Measurements from ENCODE around the gene ATP9A.
A peak's percentile ranks its signal among the peaks of the same experiment; 100 is the strongest.
"Not testable (repeated sequence)": the region's sequence is repeated elsewhere in the genome, so short reads cannot be mapped to it uniquely, and the experiment has no call there.

ATP9A gene

GRCh38 chr20:51687108-51687507 lies 81.1 kb downstream of the ATP9A start:
- no peak for DNase-seq

GRCh38 chr20:51685494-51685893 lies 82.7 kb downstream of the ATP9A start:
- not testable (repeated sequence) for DNase-seq

DNA sequence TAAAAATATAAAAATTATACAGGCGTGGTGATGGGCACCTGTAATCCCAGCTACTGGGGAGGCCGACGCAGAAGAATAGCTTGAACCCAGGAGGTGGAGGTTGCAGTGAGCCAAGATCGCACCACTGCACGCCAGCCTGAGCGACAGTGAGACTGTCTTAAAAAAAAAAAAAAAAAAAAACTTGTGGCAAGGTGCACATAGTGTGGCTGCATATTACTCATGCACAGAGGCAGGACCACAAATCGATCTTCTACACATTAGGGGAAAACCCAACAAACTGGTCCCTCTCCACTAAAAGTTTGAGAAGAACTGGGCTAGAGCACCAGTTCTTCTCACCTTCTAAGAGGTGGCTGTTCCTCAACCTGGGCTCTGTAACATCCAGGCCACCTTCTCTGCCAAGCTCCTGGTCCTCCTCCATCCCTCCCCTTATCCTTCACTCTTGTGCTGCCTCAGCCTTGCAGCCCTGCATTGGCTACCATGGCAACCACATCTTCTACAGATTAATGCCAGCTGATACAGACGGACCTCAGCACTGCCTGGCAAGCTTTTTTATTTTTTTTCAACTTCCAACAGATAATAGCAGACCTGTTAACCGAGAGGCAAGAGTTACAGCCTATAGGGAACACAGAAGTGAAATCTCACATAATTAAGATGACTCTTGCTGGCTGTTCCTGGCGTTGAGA lies 88.0 kb downstream of the ATP9A start:
- no peak for DNase-seq

DNA sequence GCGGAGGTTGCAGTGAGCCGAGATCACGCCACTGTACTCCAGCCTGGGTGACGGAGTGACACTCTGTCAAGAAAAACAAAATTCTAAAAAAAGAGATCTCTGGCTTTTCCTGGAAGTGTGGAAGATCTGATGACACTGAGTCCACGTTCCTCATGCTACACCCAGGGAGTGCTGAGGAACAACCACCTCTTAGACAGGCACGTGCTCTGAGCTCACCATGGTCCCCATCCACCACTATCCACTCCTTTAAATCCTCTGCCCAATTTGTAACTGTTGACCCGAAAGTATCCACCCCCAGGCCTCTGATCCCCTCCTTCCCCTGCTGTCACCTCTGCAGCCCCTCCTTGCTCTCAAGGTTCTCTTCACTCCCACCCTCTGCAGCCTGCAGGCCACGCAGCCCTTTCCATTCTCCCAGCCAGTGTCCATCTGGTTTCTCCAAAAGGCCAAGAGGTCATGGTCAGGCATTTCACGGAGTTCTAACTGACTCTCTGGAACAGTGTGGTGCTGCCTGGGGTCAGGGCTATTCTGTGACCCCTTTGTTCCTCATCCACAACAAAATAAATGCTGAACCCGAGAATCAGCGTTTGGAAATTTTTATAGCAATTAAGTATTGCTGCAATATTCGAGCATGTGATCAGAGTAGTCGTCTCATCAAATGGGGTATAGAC lies 88.8 kb downstream of the ATP9A start:
- DNase-seq = no peak

- no peak for DNase-seq
These were observed 90.0 kb downstream of the ATP9A start for GRCh38 chr20:51678026-51678697.

- no peak for DNase-seq
These were observed 99.2 kb downstream of the ATP9A start for GRCh38 chr20:51668947-51669346.

DNA sequence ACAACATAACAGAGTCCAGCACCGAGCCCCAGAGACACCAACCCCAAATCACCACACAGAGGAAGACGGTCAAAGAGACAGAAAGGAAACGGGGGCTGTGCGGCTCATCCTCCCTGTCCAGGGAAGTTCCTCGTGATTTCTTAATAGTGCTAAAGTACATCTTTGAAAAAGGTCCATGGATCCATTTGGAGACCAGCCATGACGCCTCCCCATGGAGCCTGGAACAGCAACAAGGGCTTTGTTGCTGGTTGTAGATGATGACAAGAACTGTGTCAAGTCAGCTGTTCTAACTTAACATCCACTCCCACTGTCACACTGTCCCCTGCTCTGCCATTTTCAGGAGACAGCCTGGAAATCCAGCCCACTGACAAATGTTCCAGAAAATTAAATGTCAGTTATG lies 99.7 kb downstream of the ATP9A start:
- DNase-seq = no peak

DNA sequence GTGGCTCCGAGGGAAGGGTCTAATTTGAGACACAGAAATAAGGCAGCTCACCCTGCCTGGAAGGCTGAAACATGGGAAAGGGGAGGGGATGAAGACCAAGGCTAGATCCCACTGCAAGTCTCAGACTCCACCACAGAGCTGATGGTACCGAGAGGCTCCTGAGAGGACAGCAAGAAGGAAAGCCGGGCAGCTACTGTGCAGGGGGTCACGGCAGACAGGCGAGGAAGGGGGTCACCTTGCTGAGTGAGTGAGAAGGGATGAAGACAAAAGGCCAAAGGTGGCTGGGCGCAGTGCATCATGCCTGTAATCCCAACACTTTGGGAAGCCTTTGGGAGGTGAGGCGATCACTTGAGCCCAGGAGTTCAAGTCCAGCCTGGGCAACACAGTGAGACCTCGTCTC lies 100.7 kb downstream of the ATP9A start:
- no peak for DNase-seq

- no peak for DNase-seq
These were observed 101.2 kb downstream of the ATP9A start for GRCh38 chr20:51667002-51667408.

GRCh38 chr20:51666126-51666525 lies 102.1 kb downstream of the ATP9A start:
- no peak for DNase-seq

DNA sequence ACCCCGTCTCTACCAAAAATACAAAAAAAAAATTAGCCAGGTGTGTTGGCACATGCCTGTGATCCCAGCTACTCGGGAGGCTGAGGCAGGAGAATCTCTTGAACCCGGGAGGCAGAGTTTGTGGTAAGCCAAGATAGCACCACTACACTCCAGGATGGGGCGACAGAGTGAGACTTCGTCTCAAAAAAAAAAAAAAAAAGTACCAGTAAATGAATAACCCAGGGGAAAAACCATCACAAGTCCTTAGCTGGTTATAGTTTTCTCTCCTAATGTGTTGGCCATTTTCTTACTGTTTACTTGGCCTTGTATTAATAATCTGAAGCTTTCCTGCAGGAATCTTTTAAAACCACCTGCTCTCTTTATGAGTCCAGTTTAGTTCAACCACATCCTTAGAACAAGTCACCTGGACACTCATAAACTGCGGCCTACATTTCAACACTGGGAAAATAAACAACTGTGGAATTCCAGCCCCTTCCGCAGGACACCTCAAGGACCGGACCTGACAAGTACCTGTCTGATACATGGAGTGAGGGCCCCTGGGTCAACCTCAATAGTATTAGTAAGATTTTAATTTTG lies 102.6 kb downstream of the ATP9A start:
- no peak for DNase-seq

- peak; percentile 21 for DNase-seq
These were observed 106.5 kb downstream of the ATP9A start for GRCh38 chr20:51661609-51662178.

DNA sequence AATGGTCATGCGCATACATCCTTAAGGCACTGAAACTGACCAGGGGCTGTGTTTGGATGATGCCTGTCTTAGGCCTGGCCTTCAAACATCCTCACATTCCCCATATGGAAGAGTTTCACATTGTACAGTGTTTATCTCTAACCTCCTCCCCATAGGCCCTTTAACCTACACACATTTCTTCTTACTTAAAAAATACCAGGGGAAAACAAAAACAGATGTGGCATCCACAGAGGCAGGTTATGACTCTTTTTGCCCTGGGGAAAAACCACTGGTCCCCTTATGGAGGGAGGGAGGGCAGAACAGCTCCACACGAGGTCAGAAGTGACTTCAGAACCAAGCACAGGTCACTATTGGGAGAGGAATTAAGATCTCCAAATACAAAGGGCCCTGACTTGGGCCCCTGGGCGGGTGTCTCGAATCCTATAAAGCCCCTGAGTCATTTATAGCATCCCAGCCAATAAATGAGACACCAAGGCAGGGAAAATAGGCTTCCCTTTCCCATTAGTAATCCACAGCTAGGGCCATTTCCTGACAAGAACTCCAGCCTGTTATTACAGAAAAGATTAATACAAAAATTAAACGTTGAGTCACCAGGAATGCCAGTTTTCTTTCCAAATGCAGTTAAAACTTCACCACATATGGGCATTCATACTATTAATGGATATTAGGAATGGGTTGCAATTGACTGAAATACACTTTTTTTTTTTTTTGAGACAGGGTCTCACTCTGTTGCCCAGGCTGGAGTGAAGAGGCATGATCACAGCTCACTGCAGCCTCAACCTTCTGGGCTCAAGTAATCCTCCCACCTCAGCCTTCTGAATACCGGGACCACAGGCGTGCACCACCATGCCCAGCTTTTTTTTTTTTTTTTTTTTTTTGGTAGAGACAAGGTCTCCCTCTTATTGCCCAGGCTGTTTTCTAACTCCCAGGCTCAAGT lies 107.2 kb downstream of the ATP9A start:
- DNase-seq = no peak

- DNase-seq = no peak
These were observed 108.6 kb downstream of the ATP9A start for GRCh38 chr20:51659491-51660050.

DNA sequence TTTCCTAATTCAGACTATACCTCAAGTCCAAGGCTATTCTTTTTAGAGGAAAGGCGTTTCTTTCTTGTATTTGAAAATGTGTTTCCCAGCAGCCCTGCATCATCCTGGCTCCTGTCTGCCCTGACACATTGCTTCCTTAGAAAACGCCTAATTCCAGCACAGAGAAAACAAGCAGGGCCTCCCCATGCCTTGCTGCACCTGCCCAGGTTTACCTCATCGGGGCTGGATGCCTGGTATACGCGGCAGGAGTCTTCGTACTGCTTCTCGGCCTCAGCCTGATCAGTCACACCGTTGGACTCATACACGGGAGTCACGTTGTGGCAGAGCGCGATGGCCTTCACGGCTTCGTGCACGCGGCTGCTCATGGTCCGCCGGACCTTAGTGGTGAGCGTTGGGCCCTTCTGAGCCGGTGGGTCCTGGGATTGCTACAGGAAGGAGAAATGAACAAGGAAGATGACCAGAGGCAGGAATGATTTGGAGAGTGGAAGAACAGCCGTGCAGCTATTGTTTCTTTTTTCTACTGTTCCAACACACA lies 111.4 kb downstream of the ATP9A start:
- no peak for DNase-seq

GRCh38 chr20:51656089-51656488 lies 112.1 kb downstream of the ATP9A start:
- DNase-seq = not testable (repeated sequence)

GRCh38 chr20:51654495-51654894 lies 113.7 kb downstream of the ATP9A start:
- no peak for DNase-seq

DNA sequence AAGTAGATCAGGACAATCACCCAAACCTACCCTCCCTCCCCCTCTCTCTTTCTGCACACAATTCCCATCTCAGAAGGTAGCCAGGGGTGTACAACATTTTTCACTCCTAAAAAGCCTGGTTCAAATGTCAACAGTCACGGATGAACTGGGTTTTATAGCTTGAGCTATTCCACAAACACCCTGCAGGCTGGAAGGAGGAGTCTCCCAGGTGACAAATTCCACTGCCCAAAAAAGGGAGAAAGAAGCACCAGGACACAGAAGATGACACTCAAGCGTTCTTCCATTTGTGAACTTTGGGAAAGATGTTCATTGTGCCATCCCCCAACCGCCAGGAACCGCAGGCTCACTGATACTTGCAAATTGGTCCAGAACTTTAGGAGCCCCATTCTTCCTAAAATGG lies 114.1 kb downstream of the ATP9A start:
- DNase-seq = no peak

GRCh38 chr20:51653226-51653625 lies 115.0 kb downstream of the ATP9A start:
- no peak for DNase-seq

DNA sequence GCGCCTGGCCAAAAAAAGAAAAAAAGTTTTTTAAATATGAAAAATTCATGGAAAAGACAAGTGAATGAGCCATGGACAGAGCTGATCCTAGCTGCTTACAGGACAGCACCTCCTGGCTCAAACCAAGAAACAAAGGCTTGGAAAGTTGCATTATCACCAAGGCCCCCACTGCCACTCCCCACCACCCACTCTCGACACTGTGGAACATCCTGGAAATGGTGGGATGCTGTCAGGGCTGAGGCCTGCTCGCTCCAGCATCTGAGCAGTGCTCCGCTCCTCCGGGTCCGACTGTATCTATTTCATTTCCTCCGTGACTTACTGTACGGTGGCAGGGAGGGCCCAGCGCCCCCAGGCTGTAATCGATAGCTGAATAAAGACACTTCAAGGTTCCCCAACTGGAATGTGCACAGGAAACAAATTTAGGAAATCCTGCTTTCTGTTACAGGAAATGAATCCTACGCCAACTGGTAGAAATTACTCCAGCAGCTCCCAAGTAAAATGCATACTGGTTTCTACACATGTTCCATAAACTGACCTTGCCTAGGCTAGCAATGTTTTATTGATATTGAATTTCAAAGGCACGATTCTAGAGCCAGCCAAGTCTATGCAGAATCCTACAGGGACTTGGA lies 116.2 kb downstream of the ATP9A start:
- no peak for DNase-seq

DNA sequence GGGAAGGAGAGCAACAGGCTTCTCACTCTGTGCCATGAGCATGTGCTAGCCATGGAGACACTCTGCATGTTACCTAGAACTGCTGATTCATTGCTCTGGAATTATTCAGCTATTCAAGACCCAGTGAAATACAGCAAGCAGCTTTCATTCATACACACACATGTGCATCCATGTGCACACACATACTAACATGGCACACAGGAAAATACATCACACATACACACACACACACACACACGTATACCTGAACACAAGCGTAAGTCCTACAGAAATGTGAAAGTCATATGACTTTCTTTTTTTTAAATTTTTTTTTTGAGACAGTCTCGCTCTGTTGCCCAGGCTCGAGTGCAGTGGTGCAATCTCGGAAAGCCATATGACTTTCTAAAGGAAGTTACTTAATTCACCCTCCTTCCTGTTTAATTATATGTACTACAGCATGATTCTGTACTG lies 117.5 kb downstream of the ATP9A start:
- no peak for DNase-seq
